ENCODE data around the gene FCHSD2.
"Not testable (repeated sequence)": the region's sequence is repeated elsewhere in the genome, so short reads cannot be mapped to it uniquely, and the experiment has no call there.

The FCHSD2 gene

GRCh38 chr11:73055655-73056354 lies 86.3 kb downstream of the FCHSD2 start:
- DNase-seq = no peak

GRCh38 chr11:73055002-73055401 lies 87.1 kb downstream of the FCHSD2 start:
- no peak for DNase-seq

GRCh38 chr11:73053964-73054363 lies 88.2 kb downstream of the FCHSD2 start:
- no peak for DNase-seq

- DNase-seq = no peak
Measured at GRCh38 chr11:73048446-73048845, 93.7 kb downstream of the FCHSD2 start.

GRCh38 chr11:73047773-73048371 lies 94.2 kb downstream of the FCHSD2 start:
- DNase-seq = no peak

GRCh38 chr11:73040046-73040445 lies 102.1 kb downstream of the FCHSD2 start:
- no peak for DNase-seq

- no peak for DNase-seq
Measured at GRCh38 chr11:73034777-73035176, 107.3 kb downstream of the FCHSD2 start.

GRCh38 chr11:73034331-73034730 lies 107.8 kb downstream of the FCHSD2 start:
- DNase-seq = no peak

GRCh38 chr11:73030130-73030529 lies 112.0 kb downstream of the FCHSD2 start:
- DNase-seq = no peak

- DNase-seq = peak; percentile 71
Measured at GRCh38 chr11:73029403-73029802, 112.7 kb downstream of the FCHSD2 start.

GRCh38 chr11:73028611-73029010 lies 113.5 kb downstream of the FCHSD2 start:
- no peak for DNase-seq

GRCh38 chr11:73027840-73028239 lies 114.3 kb downstream of the FCHSD2 start:
- not testable (repeated sequence) for DNase-seq

GRCh38 chr11:73024639-73025038 lies 117.5 kb downstream of the FCHSD2 start:
- no peak for DNase-seq

- DNase-seq = no peak
Measured at GRCh38 chr11:73019996-73020395, 122.1 kb downstream of the FCHSD2 start.

- no peak for DNase-seq
Measured at GRCh38 chr11:73019449-73019848, 122.7 kb downstream of the FCHSD2 start.

- DNase-seq = no peak
Measured at GRCh38 chr11:73018856-73019255, 123.3 kb downstream of the FCHSD2 start.

- DNase-seq = no peak
Measured at GRCh38 chr11:73017024-73017751, 124.9 kb downstream of the FCHSD2 start.

- no peak for DNase-seq
Measured at GRCh38 chr11:73013021-73013420, 129.1 kb downstream of the FCHSD2 start.

GRCh38 chr11:73012121-73012863 lies 129.8 kb downstream of the FCHSD2 start:
- no peak for DNase-seq

- DNase-seq = no peak
Measured at GRCh38 chr11:73011126-73011817, 130.8 kb downstream of the FCHSD2 start.

- no peak for DNase-seq
Measured at GRCh38 chr11:73009972-73010371, 132.1 kb downstream of the FCHSD2 start.

GRCh38 chr11:73004088-73004487 lies 138.0 kb downstream of the FCHSD2 start:
- DNase-seq = no peak

GRCh38 chr11:73003088-73003487 lies 139.0 kb downstream of the FCHSD2 start:
- DNase-seq = no peak

Data from NCI-H2227 treated with DMSO at 0.1 percent for 48 hours (cell line).